Uterus (tissue), 2 donors: Measurements from ENCODE around the gene GREB1L.

Experiments used
- POLR2A ChIP-seq, 2 donors: fragments of 450-650 bp; IDR thresholded peaks; one replicate each; pipeline ENCODE4 v1.6.1; 2016; ENCODE audit warnings: antibody characterized with exemption in 2 of 2, mild to moderate bottlenecking in 1 of 2, moderate library complexity in 1 of 2
- TF ChIP-seq, protein P1 (sequence below), 4 experiments: fragments of 200-600 bp in 2 of 4; fragments of 450-650 bp in 2 of 4; sonication (generic) in 2 of 4; IDR thresholded peaks; one replicate each; pipeline ENCODE4 v1.5.1; 2016 to 2019; ENCODE audit warnings: antibody characterized with exemption in 4 of 4, mild to moderate bottlenecking in 2 of 4, moderate library complexity in 1 of 4

DNA sequence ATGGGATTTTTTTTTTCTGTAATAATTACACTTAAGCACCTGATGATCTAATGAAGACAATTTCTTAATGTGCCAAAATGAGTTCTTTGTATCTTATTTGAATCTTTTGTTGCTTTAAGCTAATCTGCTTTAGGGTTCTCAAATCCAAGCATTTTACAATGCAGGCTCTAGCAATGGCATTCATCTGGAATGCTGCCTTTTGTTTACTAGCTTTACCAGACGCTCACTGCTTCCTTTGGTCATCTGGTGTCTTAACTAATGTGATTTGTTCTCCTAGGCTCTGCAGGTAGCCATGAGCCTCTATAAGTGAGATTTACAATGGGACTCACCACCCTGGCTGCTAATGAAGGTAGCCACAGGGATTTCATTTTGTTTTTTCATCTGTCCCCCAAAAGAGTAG is 100.3 kb downstream of the GREB1L start:
- TF ChIP-seq, protein P1, sequence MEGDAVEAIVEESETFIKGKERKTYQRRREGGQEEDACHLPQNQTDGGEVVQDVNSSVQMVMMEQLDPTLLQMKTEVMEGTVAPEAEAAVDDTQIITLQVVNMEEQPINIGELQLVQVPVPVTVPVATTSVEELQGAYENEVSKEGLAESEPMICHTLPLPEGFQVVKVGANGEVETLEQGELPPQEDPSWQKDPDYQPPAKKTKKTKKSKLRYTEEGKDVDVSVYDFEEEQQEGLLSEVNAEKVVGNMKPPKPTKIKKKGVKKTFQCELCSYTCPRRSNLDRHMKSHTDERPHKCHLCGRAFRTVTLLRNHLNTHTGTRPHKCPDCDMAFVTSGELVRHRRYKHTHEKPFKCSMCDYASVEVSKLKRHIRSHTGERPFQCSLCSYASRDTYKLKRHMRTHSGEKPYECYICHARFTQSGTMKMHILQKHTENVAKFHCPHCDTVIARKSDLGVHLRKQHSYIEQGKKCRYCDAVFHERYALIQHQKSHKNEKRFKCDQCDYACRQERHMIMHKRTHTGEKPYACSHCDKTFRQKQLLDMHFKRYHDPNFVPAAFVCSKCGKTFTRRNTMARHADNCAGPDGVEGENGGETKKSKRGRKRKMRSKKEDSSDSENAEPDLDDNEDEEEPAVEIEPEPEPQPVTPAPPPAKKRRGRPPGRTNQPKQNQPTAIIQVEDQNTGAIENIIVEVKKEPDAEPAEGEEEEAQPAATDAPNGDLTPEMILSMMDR (IDR thresholded peaks at IDR 0.05): no peak
- no peak for TF ChIP-seq POLR2A (IDR thresholded peaks at IDR 0.05)
